Stomach (tissue), 9 donors: Measurements from ENCODE around the gene GNA14. TPM values are rescaled to one million over a fixed set of nuclear protein-coding genes. Genes with fewer than 3 reads are reported as not detected.

ENCODE experiments used
- DNase-seq, 2 donors: peaks; one replicate each; pipeline versions ENCODE4 v3.0.0 to v3.0.0-alpha.2; 2013 to 2019
- H3K27ac ChIP-seq, 5 donors: fragments of 200-600 bp in 4 of 5; sonication (generic) in 4 of 5; one replicate each; pipeline ENCODE4 v1.5.1; 2013 to 2019; ENCODE audit warnings: mild to moderate bottlenecking in 1 of 5, moderate library complexity in 1 of 5
- H3K27me3 ChIP-seq, 3 donors: fragments of 200-600 bp; sonication (generic); one replicate each; pipeline ENCODE4 v1.5.1; 2017 to 2019; ENCODE audit warnings: mixed run types in 1 of 3
- H3K36me3 ChIP-seq, 4 donors: fragments of 200-600 bp; sonication (generic); 1 replicate in 3 of 4; 2 replicates in 1 of 4; pipeline ENCODE4 v1.5.1; 2016 to 2019
- H3K4me1 ChIP-seq, 4 donors: fragments of 200-600 bp; sonication (generic); one replicate each; pipeline ENCODE4 v1.5.1; 2016 to 2019
- H3K4me3 ChIP-seq, 4 donors: fragments of 200-600 bp; sonication (generic) in 3 of 4; one replicate each; pipeline ENCODE4 v1.5.1; 2016 to 2019; ENCODE audit warnings: mild to moderate bottlenecking in 1 of 4
- H3K9me3 ChIP-seq, 4 donors: fragments of 200-600 bp; sonication (generic); one replicate each; pipeline ENCODE4 v1.5.1; 2016 to 2019
- EP300 ChIP-seq: sonication (generic); formaldehyde crosslinking; IDR thresholded peaks from one replicate; pipeline ENCODE4 v1.6.1; 2017; ENCODE audit warnings: antibody characterized with exemption
- POLR2A ChIP-seq, 4 donors: fragments of 450-650 bp; IDR thresholded peaks; one replicate each; pipeline ENCODE4 v1.6.1; 2016; ENCODE audit warnings: antibody characterized with exemption in 4 of 4, control low read depth in 2 of 4, mild to moderate bottlenecking in 1 of 4, moderate library complexity in 1 of 4
- POLR2AphosphoS5 ChIP-seq, 3 donors: sonication (generic); formaldehyde crosslinking; IDR thresholded peaks; one replicate each; pipeline ENCODE4 v1.6.1; 2016; ENCODE audit warnings: antibody characterized with exemption in 3 of 3
- WGBS, 5 donors: extraction: QIAGEN DNeasy Blood & Tissue Kit in 3 of 5; methylation state at CpG; one replicate each; pipeline versions ENCODE4 v1.1.5 to v1.1.7; 2013 to 2018; 5-methylcytosine and 5-hydroxymethylcytosine counted together
- intact Hi-C: fragments of 100-400 bp; cut with DNase I; formaldehyde crosslinking; loops from one replicate; pipeline ENCODE4 v1.15.1; 2023; ENCODE audit warnings: low total_unique reads
- polyA plus RNA-seq, 3 donors: library from polyadenylated mRNA; stranded (reverse); fragments of 200-250 nt; gene quantifications; one replicate each; pipeline ENCODE4 v1.2.3, GENCODE V29; 2013
- total RNA-seq, 5 donors: library from RNA; depleted of rRNA; stranded (reverse); fragments of >200 nt; gene quantifications; one replicate each; pipeline versions ENCODE4 v1.1.0 to v1.2.3, GENCODE V29; 2014 to 2016
- TF ChIP-seq, protein P1 (sequence below), 7 experiments: fragments of 450-650 bp in 4 of 7; fragments of 200-600 bp in 3 of 7; sonication (generic) in 3 of 7; IDR thresholded peaks; one replicate each; pipeline ENCODE4 v1.5.1; 2016 to 2019; ENCODE audit warnings: antibody characterized with exemption in 7 of 7, control low read depth in 2 of 7, mild to moderate bottlenecking in 1 of 7
- donor health status: healthy with polysubstance abuse.
- donor health status: Bipolar disorder and iron deficiency.
- donor health status: healthy.

Gene GNA14
- total and polyA plus RNA-seq, 8 donors: 0.46 to 12.5 (median 1.3) TPM; not detected in 1

GRCh38 chr9:77464661-77465060 is 183.5 kb downstream of the GNA14 start:
- Histone ChIP-seq H3K4me3 (no peak overlapping the region), H3K27ac (no peak overlapping the region), H3K9me3 (no peaks in the 10 kb centered on the region), H3K36me3 (no peaks in the 10 kb centered on the region), H3K27me3 (no peaks in the 10 kb centered on the region), H3K4me1 (peaks cover 0 to 7% (median 0%) of the 10 kb centered on the region in 4 donors)
- DNase-seq: no peak
- no peak for TF ChIP-seq EP300
- TF ChIP-seq POLR2AphosphoS5 (IDR thresholded peaks at IDR 0.05): no peak
- TF ChIP-seq, protein P1, sequence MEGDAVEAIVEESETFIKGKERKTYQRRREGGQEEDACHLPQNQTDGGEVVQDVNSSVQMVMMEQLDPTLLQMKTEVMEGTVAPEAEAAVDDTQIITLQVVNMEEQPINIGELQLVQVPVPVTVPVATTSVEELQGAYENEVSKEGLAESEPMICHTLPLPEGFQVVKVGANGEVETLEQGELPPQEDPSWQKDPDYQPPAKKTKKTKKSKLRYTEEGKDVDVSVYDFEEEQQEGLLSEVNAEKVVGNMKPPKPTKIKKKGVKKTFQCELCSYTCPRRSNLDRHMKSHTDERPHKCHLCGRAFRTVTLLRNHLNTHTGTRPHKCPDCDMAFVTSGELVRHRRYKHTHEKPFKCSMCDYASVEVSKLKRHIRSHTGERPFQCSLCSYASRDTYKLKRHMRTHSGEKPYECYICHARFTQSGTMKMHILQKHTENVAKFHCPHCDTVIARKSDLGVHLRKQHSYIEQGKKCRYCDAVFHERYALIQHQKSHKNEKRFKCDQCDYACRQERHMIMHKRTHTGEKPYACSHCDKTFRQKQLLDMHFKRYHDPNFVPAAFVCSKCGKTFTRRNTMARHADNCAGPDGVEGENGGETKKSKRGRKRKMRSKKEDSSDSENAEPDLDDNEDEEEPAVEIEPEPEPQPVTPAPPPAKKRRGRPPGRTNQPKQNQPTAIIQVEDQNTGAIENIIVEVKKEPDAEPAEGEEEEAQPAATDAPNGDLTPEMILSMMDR (IDR thresholded peaks at IDR 0.05): no peak
- TF ChIP-seq POLR2A (IDR thresholded peaks at IDR 0.05): no peak
- intact Hi-C loops: no loop called here
- 58 to 93% (median 72%) methylated on average over 3 of the region's 3 CpGs for WGBS, 5 donors

GRCh38 chr9:77463151-77463550 is 185.0 kb downstream of the GNA14 start:
- TF ChIP-seq POLR2A (IDR thresholded peaks at IDR 0.05): no peak
- no peak for TF ChIP-seq EP300
- no peak for TF ChIP-seq POLR2AphosphoS5 (IDR thresholded peaks at IDR 0.05)
- TF ChIP-seq, protein P1 (IDR thresholded peaks at IDR 0.05): no peak
- Histone ChIP-seq H3K27me3 (no peaks in the 10 kb centered on the region), H3K4me1 (peaks cover 0 to 8% (median under 1%) of the 10 kb centered on the region in 4 donors), H3K27ac (no peak overlapping the region), H3K36me3 (no peaks in the 10 kb centered on the region), H3K4me3 (no peak overlapping the region), H3K9me3 (no peaks in the 10 kb centered on the region)
- no peak for DNase-seq
- 60 to 65% (median 61%) methylated on average over 3 of the region's 3 CpGs for WGBS, 5 donors
- intact Hi-C loops: no loop called here

GRCh38 chr9:77462066-77462465 is 186.1 kb downstream of the GNA14 start:
- Histone ChIP-seq H3K36me3 (no peaks in the 10 kb centered on the region), H3K4me3 (no peak overlapping the region), H3K4me1 (peaks cover 0 to 16% (median 5%) of the 10 kb centered on the region in 4 donors), H3K27ac (no peak overlapping the region), H3K27me3 (no peaks in the 10 kb centered on the region), H3K9me3 (no peaks in the 10 kb centered on the region)
- intact Hi-C loops: no loop called here
- no peak for DNase-seq
- WGBS, 5 donors: 82 to 86% (median 83%) methylated on average over 10 of the region's 10 CpGs
- TF ChIP-seq POLR2AphosphoS5 (IDR thresholded peaks at IDR 0.05): no peak
- no peak for TF ChIP-seq EP300
- no peak for TF ChIP-seq POLR2A (IDR thresholded peaks at IDR 0.05)
- TF ChIP-seq, protein P1 (IDR thresholded peaks at IDR 0.05): no peak

DNA sequence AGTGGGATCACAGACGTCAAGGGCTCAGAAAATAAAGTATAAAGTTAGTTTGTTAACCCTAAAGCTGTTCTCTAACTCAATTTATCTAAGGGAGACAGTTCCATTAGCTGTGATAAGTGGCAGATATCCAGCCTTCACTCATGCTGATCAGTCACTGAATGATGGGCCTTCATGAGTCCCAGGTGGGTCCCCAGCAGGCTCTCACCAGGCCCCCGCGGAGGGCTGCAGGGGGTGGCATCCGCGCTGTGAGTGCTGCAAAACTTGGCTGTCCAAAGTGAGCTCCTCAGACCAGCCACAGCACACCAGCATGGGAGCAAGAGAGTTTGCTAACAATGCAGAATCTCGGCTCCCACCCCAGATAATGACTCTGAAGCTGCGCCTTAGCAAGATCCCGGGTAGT is 187.2 kb downstream of the GNA14 start:
- peaks cover 0 to 19% (median 5%) of the 10 kb centered on the region in 4 donors for H3K4me1 ChIP-seq

More for the DNA sequence above, 187.2 kb downstream of the GNA14 start:
- no peak overlapping the region for H3K4me3 ChIP-seq
- H3K36me3 ChIP-seq: no peaks in the 10 kb centered on the region
- 74 to 84% (median 78%) methylated on average over 8 of the region's 8 CpGs for WGBS, 5 donors
- intact Hi-C loops: no loop called here
- H3K27me3 ChIP-seq: no peaks in the 10 kb centered on the region
- TF ChIP-seq POLR2AphosphoS5 (IDR thresholded peaks at IDR 0.05) (no peak), EP300 (no peak), POLR2A (IDR thresholded peaks at IDR 0.05) (no peak)
- TF ChIP-seq, protein P1 (IDR thresholded peaks at IDR 0.05): no peak
- no peaks in the 10 kb centered on the region for H3K9me3 ChIP-seq
- H3K27ac ChIP-seq: no peak overlapping the region
- no peak for DNase-seq
